ENCODE data around the gene ABCG1. TPM values are rescaled to one million over a fixed set of nuclear protein-coding genes. Genes with fewer than 3 reads are reported as not detected.

ABCG1 gene
- 10 to 100 TPM; 16.1 to 25.9 (median 20.0) TPM for total RNA-seq

GRCh38 chr21:42218836-42219605, at the start of gene ABCG1:
ABCG1 (plus strand) TSS chr21:42219140; CDS start chr21:42219263, 123 bp downstream.
- intact Hi-C loops (cut with DNase I), result no loop called here
- Histone ChIP-seq H3K4me1 (peaks cover 26 to 45% (median 35%) of the 10 kb centered on the region in 4 donors), H3K27me3 (no peaks in the 10 kb centered on the region), H3K9me3 (no peaks in the 10 kb centered on the region), H3K4me3 (peak within 1 kb of the TSS; percentile 67 to 87 (median 77)), H3K36me3 (peaks cover 0 to under 1% (median 0%) of the 10 kb centered on the region in 4 donors), H3K27ac (replicated peaks in 1 of 4) (peak within 1 kb of the TSS; percentile 69 to 85 (median 79))
- TF ChIP-seq POLR2AphosphoS5 (IDR thresholded peaks at IDR 0.05) (peak; percentile 36 to 78), POLR2A (IDR thresholded peaks at IDR 0.05; ENCODE audit: low read depth) (no peak)
- no peak for DNase-seq (ENCODE audit: extremely low spot score)
- WGBS, result 0% methylated on average over 7 of the region's 83 CpGs

GRCh38 chr21:42169758-42170157, 49.2 kb upstream of the ABCG1 start:
- Histone ChIP-seq H3K4me3 (no peak overlapping the region), H3K27ac (replicated peaks in 1 of 4) (no peak overlapping the region), H3K9me3 (no peaks in the 10 kb centered on the region), H3K4me1 (no peaks in the 10 kb centered on the region), H3K27me3 (no peaks in the 10 kb centered on the region), H3K36me3 (no peaks in the 10 kb centered on the region)
- intact Hi-C loops (cut with DNase I), result no loop called here
- TF ChIP-seq CTCF (IDR thresholded peaks at IDR 0.05), result no peak
- no peak for TF ChIP-seq POLR2A (IDR thresholded peaks at IDR 0.05; ENCODE audit: low read depth)
- TF ChIP-seq POLR2AphosphoS5 (IDR thresholded peaks at IDR 0.05), result no peak
- no peak for TF ChIP-seq EP300 (IDR thresholded peaks at IDR 0.05)
- DNase-seq (ENCODE audit: extremely low spot score), result no peak

- Histone ChIP-seq H3K9me3 (no peaks in the 10 kb centered on the region), H3K27ac (replicated peaks in 1 of 4) (no peak overlapping the region), H3K4me1 (peaks cover 0 to 5% (median 2%) of the 10 kb centered on the region in 4 donors), H3K36me3 (no peaks in the 10 kb centered on the region), H3K27me3 (no peaks in the 10 kb centered on the region), H3K4me3 (no peak overlapping the region)
- intact Hi-C loops (cut with DNase I), result no loop called here
- 70% methylated on average over 14 of the region's 14 CpGs for WGBS
- DNase-seq (ENCODE audit: extremely low spot score), result no peak
- TF ChIP-seq CTCF (IDR thresholded peaks at IDR 0.05) (no peak), EP300 (IDR thresholded peaks at IDR 0.05) (no peak), POLR2A (IDR thresholded peaks at IDR 0.05; ENCODE audit: low read depth) (no peak), POLR2AphosphoS5 (IDR thresholded peaks at IDR 0.05) (peak in 1 of 2 donors; percentile 38)
Observed at GRCh38 chr21:42171091-42172053, 47.6 kb upstream of the ABCG1 start.

- Histone ChIP-seq H3K27me3 (no peaks in the 10 kb centered on the region), H3K4me3 (no peak overlapping the region), H3K36me3 (no peaks in the 10 kb centered on the region), H3K4me1 (peaks cover 4 to 16% (median 13%) of the 10 kb centered on the region in 4 donors), H3K9me3 (no peaks in the 10 kb centered on the region), H3K27ac (replicated peaks in 1 of 4) (no peak overlapping the region)
- intact Hi-C loops (cut with DNase I), result no loop called here
- no peak for DNase-seq (ENCODE audit: extremely low spot score)
- WGBS, result 88% methylated on average over 36 of the region's 40 CpGs
- TF ChIP-seq EP300 (IDR thresholded peaks at IDR 0.05) (no peak), POLR2A (IDR thresholded peaks at IDR 0.05; ENCODE audit: low read depth) (no peak), POLR2AphosphoS5 (IDR thresholded peaks at IDR 0.05) (no peak), CTCF (IDR thresholded peaks at IDR 0.05) (no peak)
Observed at GRCh38 chr21:42172596-42173483, 46.1 kb upstream of the ABCG1 start.

All from esophagus muscularis mucosa (tissue), 4 donors.